Activated T-helper 17 cell treated with anti-CD3 and anti-CD28 coated beads, Interleukin-2, amount 50 U/mL, for 72 hours (primary cell): ENCODE data around the gene NUTF2. TPM values are rescaled to one million over a fixed set of nuclear protein-coding genes. Genes with fewer than 3 reads are reported as not detected.
"Not testable (repeated sequence)": the region's sequence is repeated elsewhere in the genome, so short reads cannot be mapped to it uniquely, and the experiment has no call there.

ENCODE experiments used
- ATAC-seq: fragments of 150-1000 bp; cut with Tn5 transposase; replicated peaks from 2 replicates; pipeline ENCODE4 v1.10.0; 2021; ENCODE audit warnings: mild to moderate bottlenecking, moderate library complexity
- H3K27ac Mint-ChIP-seq: one replicate; pipeline ENCODE4 v1.8.0; 2022; ENCODE audit warnings: mixed read lengths
- H3K27me3 Mint-ChIP-seq: one replicate; pipeline ENCODE4 v1.8.0; 2022; ENCODE audit warnings: mixed read lengths
- H3K36me3 Mint-ChIP-seq: one replicate; pipeline ENCODE4 v1.8.0; 2022; ENCODE audit warnings: low read depth, mild to moderate bottlenecking, mixed read lengths
- H3K4me1 Mint-ChIP-seq: one replicate; pipeline ENCODE4 v1.8.0; 2022; ENCODE audit warnings: mixed read lengths
- H3K4me3 Mint-ChIP-seq: one replicate; pipeline ENCODE4 v1.8.0; 2022; ENCODE audit warnings: mild to moderate bottlenecking, mixed read lengths
- H3K9me3 Mint-ChIP-seq: one replicate; pipeline ENCODE4 v1.8.0; 2022; ENCODE audit warnings: mixed read lengths
- total RNA-seq, 2 donors: library from RNA; stranded (reverse); gene quantifications; one replicate each; pipeline ENCODE4 v1.2.3, GENCODE V29; 2022

The NUTF2 gene
- total RNA-seq, 2 donors from 2014 or later, result 82.9 to 175 TPM

DNA sequence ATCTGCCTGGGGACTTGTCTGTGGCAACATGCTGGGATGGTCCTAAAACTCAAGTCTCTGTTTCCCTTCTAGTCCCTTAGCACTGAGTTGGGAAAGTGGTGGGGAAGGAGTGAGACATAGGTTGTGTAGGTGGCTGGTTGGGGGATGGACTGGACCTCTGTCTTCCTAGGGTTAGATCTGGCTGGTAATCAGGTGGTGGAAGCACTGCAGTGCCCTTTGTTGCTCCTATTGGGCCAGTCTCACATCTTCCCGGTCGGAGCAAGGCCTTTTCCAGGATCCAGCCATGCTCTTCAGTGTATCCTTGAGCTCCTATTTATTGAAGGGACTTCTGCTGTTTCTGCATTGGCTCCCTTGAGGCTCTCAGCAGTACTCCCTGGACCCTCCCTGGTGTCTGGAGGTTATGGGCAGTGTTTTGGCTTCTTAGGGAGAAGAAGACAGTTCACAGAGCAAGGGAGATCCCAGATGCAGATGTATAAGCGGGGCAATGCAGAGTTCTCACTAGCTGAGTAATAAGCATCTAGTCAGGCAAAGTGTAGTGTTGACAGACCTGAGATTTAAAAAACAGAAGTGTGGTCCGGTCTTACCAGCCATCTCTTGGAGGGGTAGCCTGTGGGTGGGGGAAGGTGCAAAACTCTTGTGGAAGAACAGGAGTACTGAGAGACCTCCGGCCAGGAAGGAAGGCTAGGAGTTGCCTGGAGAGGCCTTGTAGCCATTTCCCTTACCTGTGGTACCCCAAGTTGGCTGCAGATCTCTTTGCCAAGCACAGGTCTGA, 1.3 kb upstream of the NUTF2 start:
- peak overlapping the region; percentile 88 for H3K4me3 Mint-ChIP-seq
- H3K9me3 Mint-ChIP-seq, result no peaks in the 10 kb centered on the region
- peaks cover 15% of the 10 kb centered on the region for H3K4me1 Mint-ChIP-seq
- H3K36me3 Mint-ChIP-seq, result peaks cover 42% of the 10 kb centered on the region
- ATAC-seq, result no peak
- H3K27ac Mint-ChIP-seq, result peak overlapping the region; percentile 91
- no peaks in the 10 kb centered on the region for H3K27me3 Mint-ChIP-seq

DNA sequence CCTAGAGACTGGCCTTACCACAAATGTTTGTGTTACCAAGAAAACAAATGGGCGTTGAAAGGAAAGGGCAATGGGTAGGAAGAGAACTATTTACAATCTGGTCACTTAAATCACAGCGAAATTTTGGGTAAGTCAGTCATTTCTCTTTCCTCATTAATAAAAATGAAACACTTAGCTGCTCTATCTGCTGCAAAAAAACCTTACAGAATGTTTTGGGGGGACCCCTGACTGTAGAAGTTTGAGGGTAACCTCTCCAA, 742 bp upstream of the NUTF2 start:
- peak overlapping the region; percentile 88 for H3K4me3 Mint-ChIP-seq
- H3K9me3 Mint-ChIP-seq, result no peaks in the 10 kb centered on the region
- H3K4me1 Mint-ChIP-seq, result peaks cover 15% of the 10 kb centered on the region
- no peaks in the 10 kb centered on the region for H3K27me3 Mint-ChIP-seq
- H3K27ac Mint-ChIP-seq, result peak overlapping the region; percentile 91
- ATAC-seq, result no peak
- H3K36me3 Mint-ChIP-seq, result peaks cover 43% of the 10 kb centered on the region

GRCh38 chr16:67847064-67847861, 530 bp downstream of the NUTF2 start, which contains the start of gene CENPT:
CENPT (minus strand) TSS chr16:67847693; CDS start chr16:67833859, 13,834 bp downstream.
- peak; percentile 57 for ATAC-seq
- peak within 1 kb of the TSS; percentile 88 for H3K4me3 Mint-ChIP-seq
- H3K27me3 Mint-ChIP-seq, result no peaks in the 10 kb centered on the region
- H3K4me1 Mint-ChIP-seq, result peaks cover 9% of the 10 kb centered on the region
- peak within 1 kb of the TSS; percentile 91 for H3K27ac Mint-ChIP-seq
- no peaks in the 10 kb centered on the region for H3K9me3 Mint-ChIP-seq
- H3K36me3 Mint-ChIP-seq, result peaks cover 43% of the 10 kb centered on the region

DNA sequence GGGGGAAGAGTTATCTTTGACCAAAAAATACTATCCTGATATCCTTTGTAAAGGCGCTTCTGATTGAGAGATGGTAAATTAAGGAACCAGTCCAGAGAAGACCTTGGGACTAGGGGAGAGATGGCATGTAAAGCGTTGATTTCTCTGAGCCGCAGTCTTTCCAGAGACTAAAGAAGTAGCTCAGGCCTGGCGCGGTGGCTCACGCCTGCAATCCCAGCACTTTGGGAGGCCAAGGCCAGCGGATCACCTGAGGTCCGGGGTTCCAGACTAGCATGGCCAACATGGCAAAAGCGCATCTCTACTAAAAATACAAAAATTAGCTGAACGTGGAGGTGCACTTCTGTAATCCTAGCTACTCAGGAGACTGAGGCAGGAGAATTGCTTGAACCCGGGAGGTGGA, 1.4 kb downstream of the NUTF2 start:
- Mint-ChIP-seq H3K27ac (peak overlapping the region; percentile 89), H3K36me3 (peaks cover 37% of the 10 kb centered on the region), H3K27me3 (no peaks in the 10 kb centered on the region), H3K9me3 (no peaks in the 10 kb centered on the region), H3K4me1 (peaks cover 9% of the 10 kb centered on the region), H3K4me3 (peak overlapping the region; percentile 88)
- ATAC-seq, result no peak

DNA sequence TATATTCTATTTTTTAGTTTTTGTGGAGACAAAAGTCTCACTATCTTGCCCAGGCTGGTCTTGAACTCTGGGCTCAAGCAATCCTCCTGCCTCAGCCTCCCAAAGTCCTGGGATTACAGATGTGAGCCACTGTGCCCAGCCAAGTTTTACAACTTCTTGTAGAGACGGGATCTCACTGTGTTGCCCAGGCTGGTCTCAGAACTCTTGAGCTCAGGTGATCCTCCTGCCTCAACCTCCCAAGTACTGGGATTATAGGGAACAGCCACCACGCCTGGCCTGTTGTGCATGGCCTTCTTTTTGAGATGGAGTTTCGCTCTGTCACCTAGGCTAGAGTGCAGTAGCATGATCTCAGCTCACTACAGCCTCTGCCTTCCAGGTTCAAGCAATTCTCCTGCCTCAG, 6.9 kb downstream of the NUTF2 start:
- peak overlapping the region; percentile 79 for H3K27ac Mint-ChIP-seq
- H3K36me3 Mint-ChIP-seq, result peaks cover 29% of the 10 kb centered on the region
- no peak for ATAC-seq
- H3K9me3 Mint-ChIP-seq, result no peaks in the 10 kb centered on the region
- H3K4me1 Mint-ChIP-seq, result peaks cover 18% of the 10 kb centered on the region
- no peaks in the 10 kb centered on the region for H3K27me3 Mint-ChIP-seq
- no peak overlapping the region for H3K4me3 Mint-ChIP-seq

GRCh38 chr16:67855789-67856188, 9.1 kb downstream of the NUTF2 start:
- no peak overlapping the region for H3K4me3 Mint-ChIP-seq
- no peaks in the 10 kb centered on the region for H3K9me3 Mint-ChIP-seq
- peaks cover 33% of the 10 kb centered on the region for H3K36me3 Mint-ChIP-seq
- no peak for ATAC-seq
- no peaks in the 10 kb centered on the region for H3K27me3 Mint-ChIP-seq
- H3K27ac Mint-ChIP-seq, result peak overlapping the region; percentile 79
- H3K4me1 Mint-ChIP-seq, result peaks cover 18% of the 10 kb centered on the region

GRCh38 chr16:67856927-67857546, 10.3 kb downstream of the NUTF2 start:
- no peak for ATAC-seq
- Mint-ChIP-seq H3K27me3 (no peaks in the 10 kb centered on the region), H3K4me3 (peak overlapping the region; percentile 35), H3K4me1 (peaks cover 18% of the 10 kb centered on the region), H3K36me3 (peaks cover 41% of the 10 kb centered on the region), H3K9me3 (no peaks in the 10 kb centered on the region), H3K27ac (peak overlapping the region; percentile 93)

DNA sequence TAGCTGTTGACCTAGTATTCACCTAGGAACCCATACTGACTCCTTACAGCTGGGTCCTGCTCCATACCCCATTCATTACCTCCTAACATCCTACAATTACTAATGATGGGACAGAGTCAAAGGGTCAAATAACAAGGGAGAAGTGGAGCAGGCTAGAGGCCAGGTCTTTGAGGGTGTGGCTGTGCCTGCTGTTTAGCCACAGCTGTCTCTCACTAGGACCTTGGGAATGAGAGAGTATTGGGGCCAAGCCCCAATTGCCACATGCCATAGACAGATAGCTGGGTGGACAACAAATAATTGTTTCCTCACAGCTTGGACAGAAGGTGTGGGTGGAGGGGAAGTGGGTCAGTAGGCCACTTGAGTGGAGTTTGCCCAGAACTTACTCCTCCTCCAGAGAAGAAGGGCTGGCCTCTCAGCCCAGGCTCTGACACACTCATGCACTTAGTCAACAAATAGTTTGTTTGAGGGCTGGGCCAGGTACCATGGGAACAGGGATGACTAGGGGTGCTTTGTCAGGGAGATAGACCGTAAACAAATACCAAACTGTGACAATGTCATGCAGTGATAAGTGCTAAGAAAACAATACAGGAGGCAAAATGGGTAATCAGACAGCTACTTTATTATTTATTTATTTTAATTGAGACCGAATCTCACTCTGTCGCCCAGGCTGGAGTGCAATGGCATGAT, 11.0 kb downstream of the NUTF2 start:
- Mint-ChIP-seq H3K9me3 (no peaks in the 10 kb centered on the region), H3K4me3 (peak overlapping the region; percentile 35), H3K4me1 (peaks cover 18% of the 10 kb centered on the region), H3K27me3 (no peaks in the 10 kb centered on the region), H3K27ac (peak overlapping the region; percentile 93), H3K36me3 (peaks cover 41% of the 10 kb centered on the region)
- ATAC-seq, result peak; percentile 98

DNA sequence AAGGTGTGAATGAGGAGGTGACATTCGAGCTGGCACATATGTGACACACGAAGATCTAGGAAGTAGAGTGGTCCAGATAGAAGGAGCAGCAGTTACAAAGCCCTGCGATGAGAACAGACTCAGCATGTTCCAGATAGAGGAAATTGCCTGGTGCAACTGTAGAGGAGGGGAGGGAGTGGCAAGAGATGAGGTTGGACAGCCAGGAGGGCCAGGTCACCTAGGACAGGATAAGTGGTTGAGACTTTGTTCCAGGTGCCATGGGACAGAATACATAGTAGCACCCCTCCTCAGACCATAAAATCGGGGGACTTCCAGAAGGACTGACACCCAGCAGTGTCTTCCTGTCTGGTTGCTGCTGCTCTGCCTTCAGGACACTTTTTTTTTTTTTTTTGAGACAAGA, 11.8 kb downstream of the NUTF2 start:
- ATAC-seq, result no peak
- Mint-ChIP-seq H3K4me3 (no peak overlapping the region), H3K27ac (peak overlapping the region; percentile 93), H3K27me3 (no peaks in the 10 kb centered on the region), H3K4me1 (peaks cover 18% of the 10 kb centered on the region), H3K9me3 (no peaks in the 10 kb centered on the region), H3K36me3 (peaks cover 41% of the 10 kb centered on the region)

GRCh38 chr16:67860589-67861398, 14.1 kb downstream of the NUTF2 start:
- no peaks in the 10 kb centered on the region for H3K9me3 Mint-ChIP-seq
- peaks cover 13% of the 10 kb centered on the region for H3K4me1 Mint-ChIP-seq
- no peak for ATAC-seq
- H3K27ac Mint-ChIP-seq, result peak overlapping the region; percentile 46
- H3K27me3 Mint-ChIP-seq, result no peaks in the 10 kb centered on the region
- H3K4me3 Mint-ChIP-seq, result no peak overlapping the region
- peaks cover 48% of the 10 kb centered on the region for H3K36me3 Mint-ChIP-seq

DNA sequence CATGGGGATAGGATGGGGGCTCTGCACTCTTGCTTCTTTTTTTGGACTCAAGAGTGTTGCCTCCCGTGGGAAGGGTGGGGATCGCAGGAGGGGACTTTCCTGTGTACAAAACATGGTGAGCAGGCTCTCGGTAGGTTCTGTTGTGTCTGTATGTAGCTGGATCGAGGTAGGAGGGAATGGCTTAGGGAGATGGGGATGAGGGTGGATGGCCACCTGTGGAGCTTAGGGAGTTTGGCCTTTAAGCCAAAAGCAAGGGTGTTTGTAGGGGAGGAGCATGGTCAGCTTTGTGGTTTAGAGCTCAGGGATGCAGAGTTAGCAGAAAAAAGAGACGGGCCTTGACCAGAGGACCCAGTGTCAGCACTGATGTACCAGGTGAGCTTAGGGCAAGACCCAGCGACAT, 15.1 kb downstream of the NUTF2 start:
- no peak for ATAC-seq

GRCh38 chr16:67862623-67863583, 16.2 kb downstream of the NUTF2 start:
- peaks cover 67% of the 10 kb centered on the region for H3K36me3 Mint-ChIP-seq

More for the DNA sequence above, 15.1 kb downstream of the NUTF2 start:
- H3K27ac Mint-ChIP-seq, result peak overlapping the region; percentile 46
- no peaks in the 10 kb centered on the region for H3K27me3 Mint-ChIP-seq
- no peaks in the 10 kb centered on the region for H3K9me3 Mint-ChIP-seq
- peaks cover 59% of the 10 kb centered on the region for H3K36me3 Mint-ChIP-seq
- H3K4me3 Mint-ChIP-seq, result no peak overlapping the region
- H3K4me1 Mint-ChIP-seq, result peaks cover 11% of the 10 kb centered on the region

DNA sequence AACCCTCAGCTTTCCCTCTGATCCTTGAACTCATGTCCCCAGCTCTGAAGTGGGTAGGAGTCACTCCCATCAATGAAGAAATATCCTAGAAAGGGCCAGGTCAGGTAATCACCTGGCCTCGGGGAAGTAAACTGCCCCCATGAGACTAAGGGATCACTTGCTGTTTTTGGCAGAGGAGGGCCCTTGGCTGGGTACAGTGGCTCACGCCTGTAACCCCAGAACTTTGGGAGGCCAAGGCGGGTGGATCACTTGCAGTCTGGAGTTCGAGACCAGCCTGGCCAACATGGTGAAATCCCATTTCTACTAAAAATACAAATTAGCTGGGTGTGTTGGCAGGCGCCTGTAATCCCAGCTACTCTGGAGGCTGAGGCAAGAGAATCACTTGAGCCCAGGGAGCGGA, 17.3 kb downstream of the NUTF2 start:
- H3K36me3 Mint-ChIP-seq, result peaks cover 64% of the 10 kb centered on the region
- H3K27me3 Mint-ChIP-seq, H3K4me1 Mint-ChIP-seq, ATAC-seq, H3K27ac Mint-ChIP-seq, H3K9me3 Mint-ChIP-seq, H3K4me3 Mint-ChIP-seq: not testable (repeated sequence)

More at GRCh38 chr16:67862623-67863583, 16.2 kb downstream of the NUTF2 start:
- H3K27ac Mint-ChIP-seq, result peak overlapping the region; percentile 46
- no peak overlapping the region for H3K4me3 Mint-ChIP-seq
- no peaks in the 10 kb centered on the region for H3K27me3 Mint-ChIP-seq
- no peak for ATAC-seq
- peaks cover 2% of the 10 kb centered on the region for H3K4me1 Mint-ChIP-seq
- no peaks in the 10 kb centered on the region for H3K9me3 Mint-ChIP-seq
